CD8-positive, alpha-beta memory T cell (primary cell): ENCODE results near the gene FXR1. TPM values are rescaled to one million over a fixed set of nuclear protein-coding genes. Genes with fewer than 3 reads are reported as not detected.
A peak's percentile ranks its signal among the peaks of the same experiment; 100 is the strongest.
"Not testable (repeated sequence)": the region's sequence is repeated elsewhere in the genome, so short reads cannot be mapped to it uniquely, and the experiment has no call there.

ENCODE experiments used
- CTCF ChIA-PET: fragments of 350-600 bp; sonication (Branson Sonifier 250); formaldehyde crosslinking; loops from one replicate; lab custom pipeline; 2021; ENCODE audit warnings: antibody characterized with exemption; lab: Charles Lee
- POLR2A ChIA-PET: fragments of 350-600 bp; sonication (Branson Sonifier 250); formaldehyde crosslinking; loops from one replicate; lab custom pipeline; 2021; ENCODE audit warnings: antibody characterized with exemption; lab: Charles Lee
- DNase-seq, 5 donors: peaks; one replicate each; pipeline versions ENCODE4 v3.0.0 to v3.0.0-alpha.2; 2020 to 2022; ENCODE audit warnings: mixed read lengths in 1 of 5
- H3K27ac ChIP-seq: one replicate; pipeline ENCODE4 v1.7.0; 2013; ENCODE audit warnings: low read depth, mild to moderate bottlenecking, low read length, moderate library complexity
- H3K27me3 ChIP-seq: 2 replicates; pipeline ENCODE4 v1.7.0; 2013; ENCODE audit warnings: low read length, mild to moderate bottlenecking; ENCODE audit not compliant: insufficient read depth, poor library complexity, severe bottlenecking
- H3K36me3 ChIP-seq: 2 replicates; pipeline ENCODE4 v1.7.0; 2013; ENCODE audit warnings: mild to moderate bottlenecking, low read length, moderate library complexity; ENCODE audit not compliant: insufficient read depth
- H3K4me1 ChIP-seq: 2 replicates; pipeline ENCODE4 v1.7.0; 2013; ENCODE audit warnings: mild to moderate bottlenecking, low read length, moderate library complexity; ENCODE audit not compliant: insufficient read depth
- H3K4me3 ChIP-seq: 2 replicates; pipeline ENCODE4 v1.7.0; 2013; ENCODE audit warnings: mild to moderate bottlenecking, low read length
- H3K9me3 ChIP-seq: 2 replicates; pipeline ENCODE4 v1.7.0; 2013; ENCODE audit warnings: mild to moderate bottlenecking, low read length
- H3K27ac Mint-ChIP-seq, 8 donors: one replicate each; pipeline ENCODE4 v1.8.0; 2020 to 2021; ENCODE audit warnings: mixed read lengths in 8 of 8, mild to moderate bottlenecking in 6 of 8, inconsistent platforms in 3 of 8, moderate library complexity in 3 of 8
- H3K27me3 Mint-ChIP-seq, 2 donors: one replicate each; pipeline ENCODE4 v1.8.0; 2020 to 2021; ENCODE audit warnings: mixed read lengths in 2 of 2, mild to moderate bottlenecking in 1 of 2, moderate library complexity in 1 of 2
- H3K36me3 Mint-ChIP-seq, 3 donors: one replicate each; pipeline ENCODE4 v1.8.0; 2020 to 2021; ENCODE audit warnings: mixed read lengths in 3 of 3, inconsistent platforms in 1 of 3, mild to moderate bottlenecking in 1 of 3
- H3K4me1 Mint-ChIP-seq, 3 donors: one replicate each; pipeline ENCODE4 v1.8.0; 2020 to 2021; ENCODE audit warnings: mixed read lengths in 3 of 3, inconsistent platforms in 1 of 3, mild to moderate bottlenecking in 1 of 3
- H3K4me3 Mint-ChIP-seq, 7 donors: one replicate each; pipeline ENCODE4 v1.8.0; 2020 to 2021; ENCODE audit warnings: mixed read lengths in 7 of 7, mild to moderate bottlenecking in 6 of 7, moderate library complexity in 4 of 7, inconsistent platforms in 2 of 7
- H3K9me3 Mint-ChIP-seq, 5 donors: one replicate each; pipeline ENCODE4 v1.8.0; 2020 to 2022; ENCODE audit warnings: mixed read lengths in 5 of 5, mild to moderate bottlenecking in 3 of 5, moderate library complexity in 2 of 5, inconsistent platforms in 1 of 5
- polyA plus RNA-seq: library from polyadenylated mRNA; unstranded; fragments of 300-500 nt; fragmentation: Illumina TruSeq; gene quantifications from one replicate; pipeline ENCODE4 v1.2.3, GENCODE V29; 2021
- total RNA-seq, 2 experiments: library from RNA; stranded (reverse); gene quantifications; one replicate each; pipeline ENCODE4 v1.2.3, GENCODE V29; 2021

The FXR1 gene
- total and polyA plus RNA-seq, 3 experiments from 2014 or later = 49.3 to 141 (median 135) TPM

- Mint-ChIP-seq H3K4me3 (no peak overlapping the region), H3K9me3 (no peaks in the 10 kb centered on the region), H3K27ac (peak overlapping the region in 2 of 8 donors; percentile 11 to 73), H3K27me3 (no peaks in the 10 kb centered on the region), H3K36me3 (peaks cover 0 to 60% (median 6%) of the 10 kb centered on the region in 3 donors), H3K4me1 (peaks cover 0 to 12% (median 12%) of the 10 kb centered on the region in 3 donors)
- no peaks in the 10 kb centered on the region for H3K36me3 ChIP-seq
- POLR2A ChIA-PET = no interaction called here
- H3K4me1 ChIP-seq = no peaks in the 10 kb centered on the region
- DNase-seq = no peak
- no peaks in the 10 kb centered on the region for H3K9me3 ChIP-seq
- no peak overlapping the region for H3K4me3 ChIP-seq
- CTCF ChIA-PET = no interaction called here
- no peak overlapping the region for H3K27ac ChIP-seq
- no peaks in the 10 kb centered on the region for H3K27me3 ChIP-seq
Observed at GRCh38 chr3:180977498-180977897, 65.0 kb downstream of the FXR1 start.

GRCh38 chr3:180979961-180980360 lies 67.5 kb downstream of the FXR1 start:
- Histone ChIP-seq H3K4me1 (no peaks in the 10 kb centered on the region), H3K4me3 (no peak overlapping the region), H3K27me3 (no peaks in the 10 kb centered on the region), H3K9me3 (no peaks in the 10 kb centered on the region), H3K36me3 (peaks cover 13% of the 10 kb centered on the region), H3K27ac (no peak overlapping the region)
- DNase-seq = no peak
- ChIA-PET CTCF (no interaction called here), POLR2A (no interaction called here)
- peaks cover 0 to 22% (median 18%) of the 10 kb centered on the region in 3 donors for H3K4me1 Mint-ChIP-seq
- H3K27me3 Mint-ChIP-seq = no peaks in the 10 kb centered on the region
- no peak overlapping the region for H3K4me3 Mint-ChIP-seq
- no peaks in the 10 kb centered on the region for H3K9me3 Mint-ChIP-seq
- peak overlapping the region in 5 of 8 donors; percentile 8 to 68 (median 17) for H3K27ac Mint-ChIP-seq
- H3K36me3 Mint-ChIP-seq = peaks cover 0 to 71% (median 8%) of the 10 kb centered on the region in 3 donors

- peaks cover 3 to 22% (median 18%) of the 10 kb centered on the region in 3 donors for H3K4me1 Mint-ChIP-seq
- H3K27me3 Mint-ChIP-seq = no peaks in the 10 kb centered on the region
- H3K9me3 Mint-ChIP-seq = no peaks in the 10 kb centered on the region
- peaks cover 14% of the 10 kb centered on the region for H3K36me3 ChIP-seq
- peak overlapping the region in 4 of 8 donors; percentile 17 to 68 (median 48) for H3K27ac Mint-ChIP-seq
- H3K9me3 ChIP-seq = no peaks in the 10 kb centered on the region
- no peak overlapping the region for H3K4me3 ChIP-seq
- DNase-seq = no peak
- POLR2A ChIA-PET = no interaction called here
- CTCF ChIA-PET = no interaction called here
- H3K27me3 ChIP-seq = no peaks in the 10 kb centered on the region
- H3K27ac ChIP-seq = no peak overlapping the region
- H3K36me3 Mint-ChIP-seq = peaks cover 0 to 72% (median 8%) of the 10 kb centered on the region in 3 donors
- no peaks in the 10 kb centered on the region for H3K4me1 ChIP-seq
- H3K4me3 Mint-ChIP-seq = peak overlapping the region in 1 of 7 donors; percentile 51
Observed at GRCh38 chr3:180980611-180981010, 68.1 kb downstream of the FXR1 start.

DNA sequence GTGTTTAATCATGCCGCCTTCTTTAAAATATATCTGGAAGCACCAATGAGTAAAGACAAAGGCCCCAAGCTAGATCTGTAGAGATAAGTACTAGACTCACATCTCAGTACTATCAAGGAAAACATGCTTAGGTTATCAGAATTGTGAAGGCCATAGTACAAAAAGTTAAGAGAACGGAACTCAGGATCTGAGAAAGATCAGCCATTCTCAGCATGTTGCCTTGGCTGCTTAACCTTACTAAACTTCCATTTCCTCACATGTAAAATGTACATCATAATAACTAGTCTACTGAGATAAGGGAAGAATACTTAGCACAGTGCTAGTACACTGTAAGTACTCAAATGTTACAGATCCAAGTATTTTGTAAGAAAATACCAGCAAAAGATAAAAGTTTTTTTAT lies 69.4 kb downstream of the FXR1 start:
- H3K4me3 ChIP-seq = no peak overlapping the region
- Mint-ChIP-seq H3K4me3 (no peak overlapping the region), H3K36me3 (peaks cover 0 to 74% (median 11%) of the 10 kb centered on the region in 3 donors), H3K27ac (peak overlapping the region in 6 of 8 donors; percentile 3 to 68 (median 25)), H3K9me3 (no peaks in the 10 kb centered on the region), H3K4me1 (peaks cover 6 to 33% (median 24%) of the 10 kb centered on the region in 3 donors), H3K27me3 (no peaks in the 10 kb centered on the region)
- DNase-seq = no peak
- CTCF ChIA-PET = no interaction called here
- peaks cover 18% of the 10 kb centered on the region for H3K36me3 ChIP-seq
- H3K27ac ChIP-seq = no peak overlapping the region
- no peaks in the 10 kb centered on the region for H3K4me1 ChIP-seq
- no peaks in the 10 kb centered on the region for H3K9me3 ChIP-seq
- H3K27me3 ChIP-seq = no peaks in the 10 kb centered on the region
- POLR2A ChIA-PET = no interaction called here

GRCh38 chr3:180983136-180983535 lies 70.7 kb downstream of the FXR1 start:
- H3K36me3 ChIP-seq = peaks cover 18% of the 10 kb centered on the region
- H3K4me3 Mint-ChIP-seq = no peak overlapping the region
- H3K27me3 ChIP-seq = no peaks in the 10 kb centered on the region
- ChIA-PET POLR2A (no interaction called here), CTCF (no interaction called here)
- no peak overlapping the region for H3K4me3 ChIP-seq
- H3K27me3 Mint-ChIP-seq = no peaks in the 10 kb centered on the region
- no peaks in the 10 kb centered on the region for H3K9me3 Mint-ChIP-seq
- no peak overlapping the region for H3K27ac ChIP-seq
- no peak for DNase-seq
- peaks cover 6% of the 10 kb centered on the region for H3K4me1 ChIP-seq
- no peaks in the 10 kb centered on the region for H3K9me3 ChIP-seq
- H3K27ac Mint-ChIP-seq = peak overlapping the region in 6 of 8 donors; percentile 18 to 70 (median 50)
- peaks cover 0 to 80% (median 8%) of the 10 kb centered on the region in 3 donors for H3K36me3 Mint-ChIP-seq
- H3K4me1 Mint-ChIP-seq = peaks cover 15 to 45% (median 32%) of the 10 kb centered on the region in 3 donors

- H3K4me3 ChIP-seq, H3K27me3 ChIP-seq, CTCF ChIA-PET, H3K9me3 Mint-ChIP-seq, H3K27ac ChIP-seq, DNase-seq, H3K9me3 ChIP-seq, H3K27me3 Mint-ChIP-seq, POLR2A ChIA-PET: not testable (repeated sequence)
- Histone ChIP-seq H3K4me1 (peaks cover 20% of the 10 kb centered on the region), H3K36me3 (peaks cover 18% of the 10 kb centered on the region)
- peak overlapping the region in 1 of 7 donors; percentile 51 for H3K4me3 Mint-ChIP-seq
- peak overlapping the region in 4 of 8 donors; percentile 35 to 82 (median 70) for H3K27ac Mint-ChIP-seq
- H3K36me3 Mint-ChIP-seq = peaks cover 0 to 70% (median 6%) of the 10 kb centered on the region in 3 donors
- H3K4me1 Mint-ChIP-seq = peaks cover 32 to 64% (median 63%) of the 10 kb centered on the region in 3 donors
Observed at GRCh38 chr3:180986366-180986765, 73.9 kb downstream of the FXR1 start.

DNA sequence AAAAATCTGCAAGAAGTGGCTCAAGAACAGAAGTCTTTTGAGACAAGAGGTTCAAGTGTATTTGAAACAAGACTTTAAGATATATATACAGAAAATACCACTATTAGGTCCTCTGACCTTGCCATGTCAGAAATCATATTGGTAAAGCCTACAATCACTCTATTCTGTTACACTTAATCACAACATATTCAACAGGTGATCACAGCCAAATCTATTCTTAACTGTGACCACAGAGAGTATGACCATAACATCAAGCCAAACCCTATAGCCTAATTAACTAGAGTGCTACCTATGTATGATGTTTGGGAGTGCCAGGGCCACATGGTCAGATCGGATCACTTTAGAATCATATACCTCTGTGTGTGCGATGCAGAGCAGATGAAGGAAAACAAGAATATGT lies 74.9 kb downstream of the FXR1 start:
- Mint-ChIP-seq H3K9me3 (no peaks in the 10 kb centered on the region), H3K4me1 (peaks cover 32 to 65% (median 58%) of the 10 kb centered on the region in 3 donors), H3K27me3 (no peaks in the 10 kb centered on the region), H3K36me3 (peaks cover 0 to 63% (median 6%) of the 10 kb centered on the region in 3 donors), H3K4me3 (peak overlapping the region in 5 of 7 donors; percentile 16 to 99 (median 89)), H3K27ac (peak overlapping the region; percentile 35 to 94 (median 76))
- ChIA-PET CTCF (no interaction called here), POLR2A (no interaction called here)
- no peak overlapping the region for H3K4me3 ChIP-seq
- no peaks in the 10 kb centered on the region for H3K9me3 ChIP-seq
- H3K4me1 ChIP-seq = peaks cover 20% of the 10 kb centered on the region
- H3K27me3 ChIP-seq = no peaks in the 10 kb centered on the region
- no peak overlapping the region for H3K27ac ChIP-seq
- no peak for DNase-seq
- peaks cover 18% of the 10 kb centered on the region for H3K36me3 ChIP-seq

- Histone ChIP-seq H3K36me3 (peaks cover 4% of the 10 kb centered on the region), H3K27me3 (no peaks in the 10 kb centered on the region), H3K9me3 (no peaks in the 10 kb centered on the region), H3K4me1 (peaks cover 20% of the 10 kb centered on the region), H3K27ac (peak within 1 kb of the TSS; percentile 76), H3K4me3 (peak within 1 kb of the TSS; percentile 69)
- CTCF ChIA-PET = interaction anchor here (0.8 kb wide), 1 partner anchor 14 kb away, joined by 3 read pairs; no protein-coding TSS in a partner anchor
- peak; percentile 85 to 95 (median 93) for DNase-seq
- H3K4me1 Mint-ChIP-seq = peaks cover 32 to 56% (median 50%) of the 10 kb centered on the region in 3 donors
- no peaks in the 10 kb centered on the region for H3K9me3 Mint-ChIP-seq
- H3K36me3 Mint-ChIP-seq = peaks cover 0 to 46% (median 5%) of the 10 kb centered on the region in 3 donors
- H3K27me3 Mint-ChIP-seq = peaks cover 0 to 3% of the 10 kb centered on the region in 2 donors
- H3K4me3 Mint-ChIP-seq = peak within 1 kb of the TSS; percentile 89 to 100 (median 98)
- POLR2A ChIA-PET = interaction anchor here (0.8 to 1.0 kb wide), 3 partner anchors 59 to 388 kb away, joined by 7 to 14 read pairs (median 10); partner anchors contain the start of genes FXR1 and TTC14
- H3K27ac Mint-ChIP-seq = peak within 1 kb of the TSS; percentile 90 to 99 (median 96)
Observed at GRCh38 chr3:180989291-180990163, 77.1 kb downstream of the FXR1 start, which contains the start of gene DNAJC19. Gene DNAJC19 (minus strand): TSS chr3:180989736. CDS start chr3:180989602, 134 bp downstream.
